Kidney (tissue), 14 donors: ENCODE measurements around the gene CD151. TPM values are rescaled to one million over a fixed set of nuclear protein-coding genes. Genes with fewer than 3 reads are reported as not detected.
A peak's percentile ranks its signal among the peaks of the same experiment; 100 is the strongest.

Experiments
- DNase-seq, 5 donors: peaks; one replicate each; pipeline ENCODE4 v3.0.0-alpha.2; 2013 to 2020
- FAIRE-seq: peaks from 2 replicates; lab custom pipeline; 2012; peaks lifted over from hg19 to GRCh38; lab: Jason Lieb, UNC
- H3K27ac ChIP-seq, 2 donors: one replicate each; pipeline ENCODE4 v1.7.0; 2013; ENCODE audit warnings: low read depth in 2 of 2, low read length in 2 of 2, inconsistent platforms in 1 of 2
- H3K27me3 ChIP-seq: one replicate; pipeline ENCODE4 v1.7.1; 2013; ENCODE audit warnings: low read length, inconsistent platforms; ENCODE audit not compliant: control insufficient read depth, insufficient read depth
- H3K36me3 ChIP-seq, 3 donors: one replicate each; pipeline versions ENCODE4 v1.7.0 to v1.7.1; 2013; ENCODE audit warnings: low read length in 3 of 3, control low read depth in 1 of 3, inconsistent platforms in 1 of 3; ENCODE audit not compliant: insufficient read depth in 3 of 3, control insufficient read depth in 2 of 3
- H3K4me1 ChIP-seq, 3 donors: one replicate each; pipeline versions ENCODE4 v1.7.0 to v1.7.1; 2013; ENCODE audit warnings: low read length in 3 of 3, inconsistent platforms in 1 of 3, low read depth in 1 of 3; ENCODE audit not compliant: control insufficient read depth in 2 of 3, insufficient read depth in 2 of 3
- H3K4me3 ChIP-seq, 3 donors: one replicate each; pipeline versions ENCODE4 v1.7.0 to v1.8.1; 2013; ENCODE audit warnings: low read length in 3 of 3, control low read depth in 1 of 3, inconsistent platforms in 1 of 3
- H3K9ac ChIP-seq, 3 donors: one replicate each; pipeline versions ENCODE4 v1.7.0 to v1.7.1; 2013; ENCODE audit warnings: low read length in 3 of 3, control low read depth in 1 of 3, inconsistent platforms in 1 of 3
- H3K9me3 ChIP-seq, 3 donors: one replicate each; pipeline versions ENCODE4 v1.7.0 to v1.7.1; 2013; ENCODE audit warnings: low read length in 3 of 3, control low read depth in 1 of 3, inconsistent platforms in 1 of 3; ENCODE audit not compliant: control insufficient read depth in 2 of 3, insufficient read depth in 1 of 3
- intact Hi-C: fragments of 100-400 bp; cut with DNase I; formaldehyde crosslinking; loops from one replicate; pipeline ENCODE4 v1.11.1; 2022
- polyA plus RNA-seq: library from polyadenylated mRNA; stranded (reverse); fragments of 350-450 nt; fragmentation: Illumina TruSeq; extraction: RNeasy Lipid Tissue Mini Kit (QIAGEN cat#74804); gene quantifications from one replicate; pipeline ENCODE4 v1.2.3, GENCODE V29; 2014; ENCODE audit warnings: low read depth, low replicate concordance; ENCODE audit not compliant: insufficient read depth
- total RNA-seq: library from RNA; stranded (reverse); fragmentation: NEBNext Ultra II Directional; extraction: Animal tissue kit (Norgen Biotek cat#: 25700); gene quantifications from one replicate; pipeline ENCODE4 v1.2.1, GENCODE V29; 2021
- TF ChIP-seq, protein P1 (sequence below): IDR thresholded peaks from 3 replicates; pipeline ENCODE4 v1.5.1; 2012; ENCODE audit warnings: mild to moderate bottlenecking, moderate library complexity, borderline replicate concordance; ENCODE audit not compliant: insufficient read depth; ENCODE audit errors: extremely low read depth
- donor health status: control.
- donor health status: control.
- donor health status: control.
- donor health status: control.
- donor health status: control.
- donor health status: DM: yes; HTN: yes; CAD: no.
- donor health status: Normal renal cell carcinoma (clear cell type).

Gene CD151
- total and polyA plus RNA-seq, 2 donors from 2014 or later, result 379 to 476 TPM

DNA sequence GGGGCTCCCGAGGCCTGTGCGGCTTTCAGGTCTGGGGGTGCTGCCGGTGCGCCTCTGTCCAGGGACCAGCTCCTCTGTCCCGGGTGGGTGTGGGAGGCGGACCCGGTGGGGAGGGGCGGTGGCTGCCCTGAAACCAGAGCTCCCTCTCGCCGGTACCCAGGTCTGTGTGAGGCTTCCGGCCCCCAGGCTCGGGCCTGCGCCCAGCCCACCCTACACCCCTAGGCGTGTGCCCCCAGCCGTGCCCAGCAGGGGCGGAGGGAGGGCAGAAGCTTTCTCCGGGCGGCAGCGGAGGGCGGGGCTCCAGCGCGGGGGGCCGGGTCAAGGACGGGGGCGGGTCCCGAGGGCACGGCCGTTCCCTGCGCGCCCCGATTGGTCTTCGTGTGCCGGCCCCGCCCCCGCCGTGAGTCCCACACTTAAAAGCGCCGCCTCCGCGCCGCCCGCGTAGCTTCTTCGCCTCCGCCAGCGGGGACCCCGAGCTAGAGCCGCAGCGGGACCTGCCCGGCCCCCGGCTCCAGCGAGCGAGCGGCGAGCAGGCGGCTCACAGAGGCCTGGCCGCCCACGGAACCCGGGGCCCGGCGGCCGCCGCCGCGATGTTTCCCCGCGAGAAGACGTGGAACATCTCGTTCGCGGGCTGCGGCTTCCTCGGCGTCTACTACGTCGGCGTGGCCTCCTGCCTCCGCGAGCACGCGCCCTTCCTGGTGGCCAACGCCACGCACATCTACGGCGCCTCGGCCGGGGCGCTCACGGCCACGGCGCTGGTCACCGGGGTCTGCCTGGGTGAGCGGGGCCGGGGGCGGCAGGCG is 13.4 kb upstream of the CD151 start:
- peaks cover 0 to 4% (median 0%) of the 10 kb centered on the region in 3 donors for H3K36me3 ChIP-seq
- TF ChIP-seq, protein P1, sequence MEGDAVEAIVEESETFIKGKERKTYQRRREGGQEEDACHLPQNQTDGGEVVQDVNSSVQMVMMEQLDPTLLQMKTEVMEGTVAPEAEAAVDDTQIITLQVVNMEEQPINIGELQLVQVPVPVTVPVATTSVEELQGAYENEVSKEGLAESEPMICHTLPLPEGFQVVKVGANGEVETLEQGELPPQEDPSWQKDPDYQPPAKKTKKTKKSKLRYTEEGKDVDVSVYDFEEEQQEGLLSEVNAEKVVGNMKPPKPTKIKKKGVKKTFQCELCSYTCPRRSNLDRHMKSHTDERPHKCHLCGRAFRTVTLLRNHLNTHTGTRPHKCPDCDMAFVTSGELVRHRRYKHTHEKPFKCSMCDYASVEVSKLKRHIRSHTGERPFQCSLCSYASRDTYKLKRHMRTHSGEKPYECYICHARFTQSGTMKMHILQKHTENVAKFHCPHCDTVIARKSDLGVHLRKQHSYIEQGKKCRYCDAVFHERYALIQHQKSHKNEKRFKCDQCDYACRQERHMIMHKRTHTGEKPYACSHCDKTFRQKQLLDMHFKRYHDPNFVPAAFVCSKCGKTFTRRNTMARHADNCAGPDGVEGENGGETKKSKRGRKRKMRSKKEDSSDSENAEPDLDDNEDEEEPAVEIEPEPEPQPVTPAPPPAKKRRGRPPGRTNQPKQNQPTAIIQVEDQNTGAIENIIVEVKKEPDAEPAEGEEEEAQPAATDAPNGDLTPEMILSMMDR, result no peak
- peak overlapping the region; percentile 33 to 84 (median 52) for H3K4me3 ChIP-seq
- H3K4me1 ChIP-seq, result peaks cover 0 to 26% (median 22%) of the 10 kb centered on the region in 3 donors
- H3K9me3 ChIP-seq, result no peaks in the 10 kb centered on the region
- peak overlapping the region in 2 of 3 donors; percentile 29 to 82 for H3K9ac ChIP-seq
- peak; percentile 91 to 98 (median 95) for DNase-seq
- FAIRE-seq, result no peak
- H3K27ac ChIP-seq, result peak overlapping the region; percentile 91 to 92
- intact Hi-C loops, result no loop called here
- no peaks in the 10 kb centered on the region for H3K27me3 ChIP-seq

DNA sequence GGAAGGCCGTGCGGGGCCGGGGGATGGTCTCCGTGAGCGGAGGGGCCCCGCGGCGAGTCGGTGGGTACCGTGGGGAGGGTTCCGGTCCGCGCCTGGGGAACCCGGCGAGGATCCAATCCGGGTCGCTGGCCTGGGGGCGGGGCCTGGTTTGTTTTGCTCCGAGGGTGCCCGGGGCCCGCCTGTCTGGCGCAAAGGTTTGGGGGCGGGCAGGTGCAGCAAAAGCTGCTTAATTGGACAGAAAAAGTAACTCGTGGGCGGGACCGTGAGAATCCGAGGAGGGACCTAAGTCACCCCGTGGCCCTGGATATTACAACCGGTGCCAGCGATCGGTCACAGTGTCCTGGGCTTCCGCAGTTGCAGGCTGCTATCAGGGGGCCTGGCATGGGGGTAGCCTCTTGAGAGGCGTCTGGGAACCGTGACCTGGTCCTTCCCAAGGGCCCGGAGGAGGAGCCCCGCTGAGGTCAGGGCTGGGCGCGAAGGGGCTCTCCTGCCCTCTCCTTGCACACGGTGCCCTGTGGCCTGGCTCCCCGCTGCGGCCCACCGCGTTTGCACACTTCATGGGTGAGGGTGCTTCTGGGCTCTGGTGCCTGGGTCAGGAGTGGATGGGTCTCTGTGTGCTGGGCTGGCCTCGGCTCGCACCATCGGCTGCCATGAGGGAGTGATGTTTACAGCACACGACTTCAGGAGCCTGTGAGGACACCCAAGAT is 12.7 kb upstream of the CD151 start:
- intact Hi-C loops, result no loop called here
- H3K27me3 ChIP-seq, result no peaks in the 10 kb centered on the region
- H3K4me1 ChIP-seq, result peaks cover 0 to 26% (median 22%) of the 10 kb centered on the region in 3 donors
- peak overlapping the region; percentile 46 to 84 (median 78) for H3K4me3 ChIP-seq
- DNase-seq, result peak; percentile 85 to 97 (median 92)
- no peaks in the 10 kb centered on the region for H3K9me3 ChIP-seq
- TF ChIP-seq, protein P1, result no peak
- peak overlapping the region; percentile 91 to 92 for H3K27ac ChIP-seq
- no peak for FAIRE-seq
- peaks cover 0 to 4% (median 0%) of the 10 kb centered on the region in 3 donors for H3K36me3 ChIP-seq
- peak overlapping the region; percentile 16 to 82 (median 20) for H3K9ac ChIP-seq

DNA sequence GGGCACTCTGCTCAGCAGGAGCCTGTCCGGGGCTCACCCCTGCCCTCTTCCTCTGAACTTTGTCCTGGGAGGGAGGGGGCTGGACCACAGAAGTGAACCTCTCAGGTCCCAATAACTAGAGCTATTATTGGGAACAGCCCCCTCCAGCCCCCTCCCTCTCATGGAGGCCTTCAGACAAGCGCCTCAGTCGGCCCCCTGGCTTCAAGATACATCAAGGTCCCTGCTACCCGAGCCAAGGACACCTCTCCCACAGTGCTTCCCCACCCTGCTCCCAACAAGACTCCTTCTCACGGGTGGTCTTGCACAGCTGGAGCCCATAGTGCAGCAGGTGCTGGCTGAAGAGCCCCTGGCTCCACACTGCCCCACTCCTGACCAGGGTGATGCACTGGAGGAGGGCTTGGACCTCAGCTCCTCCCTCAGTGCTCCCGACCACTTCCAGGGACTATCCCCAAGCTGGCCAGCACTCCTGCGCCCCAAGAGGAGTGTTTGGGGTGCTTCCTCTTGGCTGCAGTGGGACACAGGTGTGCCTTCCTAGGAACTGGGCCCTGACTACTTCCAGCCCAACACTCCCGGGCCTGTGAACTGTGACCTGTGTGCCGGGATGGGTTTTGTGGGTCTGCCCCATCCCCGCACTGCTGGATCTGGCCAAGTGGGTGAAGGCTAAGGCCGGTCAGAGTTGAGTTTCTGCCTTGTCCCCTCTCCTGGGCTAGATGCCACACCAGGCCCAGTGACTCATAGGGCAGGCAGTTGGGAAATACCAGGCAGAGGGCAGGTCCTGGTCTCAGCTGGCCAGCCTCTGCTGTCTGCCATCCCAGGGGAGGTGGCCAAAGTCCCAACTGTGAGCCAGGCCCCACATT is 11.9 kb upstream of the CD151 start:
- H3K27ac ChIP-seq, result peak overlapping the region; percentile 85 to 92
- peak overlapping the region in 2 of 3 donors; percentile 20 to 82 for H3K9ac ChIP-seq
- DNase-seq (peak in 1 of 5 donors; percentile 93), FAIRE-seq (no peak)
- peak overlapping the region; percentile 46 to 84 (median 78) for H3K4me3 ChIP-seq
- no peaks in the 10 kb centered on the region for H3K9me3 ChIP-seq
- peaks cover 0 to 29% (median 22%) of the 10 kb centered on the region in 3 donors for H3K4me1 ChIP-seq
- H3K27me3 ChIP-seq, result no peaks in the 10 kb centered on the region
- peaks cover 0 to 4% (median 0%) of the 10 kb centered on the region in 3 donors for H3K36me3 ChIP-seq
- intact Hi-C loops, result no loop called here
- TF ChIP-seq, protein P1, result no peak
